DOHH2 (cell line): ENCODE data around the gene USH2A.

Source experiments
- EZH2phosphoT487 ChIP-seq: fragments of 200-600 bp; sonication (generic); IDR thresholded peaks from 2 replicates; pipeline ENCODE4 v1.6.1; 2017; ENCODE audit warnings: borderline replicate concordance, mild to moderate bottlenecking, antibody characterized with exemption, low read length, moderate library complexity, mixed read lengths
- TF ChIP-seq, protein P1 (sequence below): fragments of 200-600 bp; sonication (generic); IDR thresholded peaks from one replicate; pipeline ENCODE4 v1.5.1; 2014; ENCODE audit warnings: antibody characterized with exemption, mild to moderate bottlenecking, low read depth, low read length; ENCODE audit not compliant: poor library complexity, severe bottlenecking

DNA sequence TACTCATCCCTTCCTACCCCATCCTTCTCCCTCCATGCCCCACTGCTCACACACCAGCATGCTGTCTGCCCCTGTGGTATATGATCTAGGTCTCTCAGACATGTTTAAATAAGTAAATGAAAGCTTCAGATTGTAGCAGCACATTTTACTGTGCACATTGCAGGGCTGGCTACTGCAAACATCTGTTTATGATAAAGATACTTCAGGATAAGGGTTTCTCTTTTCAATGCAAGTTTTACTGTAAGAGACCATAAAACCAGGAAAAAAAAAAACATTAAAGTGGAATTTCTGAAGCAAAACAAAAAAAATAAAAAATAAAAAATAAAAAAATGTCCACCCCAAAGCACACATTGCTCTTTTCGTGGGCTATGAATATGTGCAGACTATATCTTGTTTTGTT is 184.4 kb downstream of the USH2A start:
- TF ChIP-seq, protein P1, sequence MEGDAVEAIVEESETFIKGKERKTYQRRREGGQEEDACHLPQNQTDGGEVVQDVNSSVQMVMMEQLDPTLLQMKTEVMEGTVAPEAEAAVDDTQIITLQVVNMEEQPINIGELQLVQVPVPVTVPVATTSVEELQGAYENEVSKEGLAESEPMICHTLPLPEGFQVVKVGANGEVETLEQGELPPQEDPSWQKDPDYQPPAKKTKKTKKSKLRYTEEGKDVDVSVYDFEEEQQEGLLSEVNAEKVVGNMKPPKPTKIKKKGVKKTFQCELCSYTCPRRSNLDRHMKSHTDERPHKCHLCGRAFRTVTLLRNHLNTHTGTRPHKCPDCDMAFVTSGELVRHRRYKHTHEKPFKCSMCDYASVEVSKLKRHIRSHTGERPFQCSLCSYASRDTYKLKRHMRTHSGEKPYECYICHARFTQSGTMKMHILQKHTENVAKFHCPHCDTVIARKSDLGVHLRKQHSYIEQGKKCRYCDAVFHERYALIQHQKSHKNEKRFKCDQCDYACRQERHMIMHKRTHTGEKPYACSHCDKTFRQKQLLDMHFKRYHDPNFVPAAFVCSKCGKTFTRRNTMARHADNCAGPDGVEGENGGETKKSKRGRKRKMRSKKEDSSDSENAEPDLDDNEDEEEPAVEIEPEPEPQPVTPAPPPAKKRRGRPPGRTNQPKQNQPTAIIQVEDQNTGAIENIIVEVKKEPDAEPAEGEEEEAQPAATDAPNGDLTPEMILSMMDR = no peak
- TF ChIP-seq EZH2phosphoT487 = no peak
